ENCODE results near the gene FUT7.

- TF ChIP-seq CTCF (IDR thresholded peaks at IDR 0.05), result no peak
- TF ChIP-seq POLR2AphosphoS5 (IDR thresholded peaks at IDR 0.05), result no peak
- TF ChIP-seq EP300 (IDR thresholded peaks at IDR 0.05), result no peak
- no peak for TF ChIP-seq POLR2A (IDR thresholded peaks at IDR 0.05)
Measured at GRCh38 chr9:137008312-137008711, 23.6 kb downstream of the FUT7 start.
